ENCODE measurements around the gene CSAD.
"Not testable (repeated sequence)": the region's sequence is repeated elsewhere in the genome, so short reads cannot be mapped to it uniquely, and the experiment has no call there.

Gene CSAD

GRCh38 chr12:53143355-53143754, 37.4 kb downstream of the CSAD start:
- no peak for DNase-seq

- DNase-seq, result no peak
These were observed 47.0 kb downstream of the CSAD start for GRCh38 chr12:53133722-53134121.

- DNase-seq, result no peak
These were observed 48.9 kb downstream of the CSAD start for GRCh38 chr12:53131844-53132243.

GRCh38 chr12:53128780-53129569, 51.8 kb downstream of the CSAD start:
- no peak for DNase-seq

GRCh38 chr12:53127169-53127568, 53.6 kb downstream of the CSAD start:
- no peak for DNase-seq

- DNase-seq, result no peak
These were observed 56.4 kb downstream of the CSAD start for GRCh38 chr12:53124352-53124723.

GRCh38 chr12:53123578-53124351, 57.0 kb downstream of the CSAD start:
- no peak for DNase-seq

GRCh38 chr12:53122961-53123468, 57.7 kb downstream of the CSAD start:
- no peak for DNase-seq

- no peak for DNase-seq
These were observed 59.8 kb downstream of the CSAD start for GRCh38 chr12:53120685-53121525.

GRCh38 chr12:53118751-53119300, 61.9 kb downstream of the CSAD start:
- no peak for DNase-seq

GRCh38 chr12:53115891-53116648, 64.7 kb downstream of the CSAD start:
- DNase-seq, result no peak

- DNase-seq, result no peak
These were observed 65.4 kb downstream of the CSAD start for GRCh38 chr12:53115112-53115890.

GRCh38 chr12:53113951-53114350, 66.8 kb downstream of the CSAD start:
- no peak for DNase-seq

GRCh38 chr12:53113136-53113705, 67.5 kb downstream of the CSAD start:
- DNase-seq, result no peak

GRCh38 chr12:53112431-53112830, 68.3 kb downstream of the CSAD start:
- not testable (repeated sequence) for DNase-seq

Data from effector CD4-positive, alpha-beta T cell (primary cell).